GM12878 (cell line): ENCODE measurements around the gene TK1. TPM values are rescaled to one million over a fixed set of nuclear protein-coding genes. Genes with fewer than 3 reads are reported as not detected.

Experiments used
- ATF3 ChIP-seq: IDR thresholded peaks from 2 replicates; pipeline ENCODE4 v1.6.1; 2011; ENCODE audit warnings: low read depth, mild to moderate bottlenecking, low read length, moderate library complexity, borderline replicate concordance; ENCODE audit errors: extremely low read depth
- BHLHE40 ChIP-seq, 2 experiments: fragments of 450-650 bp in 1 of 2; IDR thresholded peaks; 2 replicates each; pipeline ENCODE4 v1.6.1; 2011 to 2017; ENCODE audit warnings: low read depth in 2 of 2, borderline replicate concordance in 1 of 2, improper control_type of control experiment in 1 of 2, low read length in 1 of 2, mild to moderate bottlenecking in 1 of 2
- CHD2 ChIP-seq: IDR thresholded peaks from 2 replicates; pipeline ENCODE4 v1.6.1; 2011; ENCODE audit warnings: low read depth, low read length, improper control_type of control experiment, borderline replicate concordance
- E2F4 ChIP-seq: IDR thresholded peaks from 2 replicates; pipeline ENCODE4 v1.6.1; 2012; ENCODE audit warnings: low read depth, low read length, improper control_type of control experiment
- EP300 ChIP-seq, 2 experiments: fragments of 150-350 bp in 1 of 2; IDR thresholded peaks; 2 replicates each; pipeline ENCODE4 v1.6.1; 2011 to 2012; ENCODE audit warnings: low read depth in 2 of 2, low read length in 2 of 2, borderline replicate concordance in 1 of 2, improper control_type of control experiment in 1 of 2, inconsistent platforms in 1 of 2; ENCODE audit not compliant: control insufficient read depth in 1 of 2
- FOXK2 ChIP-seq: fragments of 450-650 bp; IDR thresholded peaks from 2 replicates; pipeline ENCODE4 v1.6.1; 2017; ENCODE audit warnings: mild to moderate bottlenecking, moderate library complexity
- GABPA ChIP-seq: IDR thresholded peaks from 2 replicates; pipeline ENCODE4 v1.6.1; 2014; ENCODE audit warnings: antibody characterized with exemption, low read depth, mild to moderate bottlenecking, inconsistent platforms
- KAT2A ChIP-seq: conservative IDR thresholded peaks from 2 replicates; pipeline ENCODE4 v1.6.1; 2011; ENCODE audit warnings: low read depth, low read length; ENCODE audit not compliant: control insufficient read depth
- KDM1A ChIP-seq: fragments of 200-600 bp; sonication (generic); IDR thresholded peaks from 2 replicates; pipeline ENCODE4 v1.6.1; 2016; ENCODE audit warnings: borderline replicate concordance
- NFXL1 ChIP-seq: fragments of 450-650 bp; IDR thresholded peaks from 2 replicates; pipeline ENCODE4 v1.6.1; 2017; ENCODE audit warnings: antibody characterized with exemption, mild to moderate bottlenecking, borderline replicate concordance
- NKRF ChIP-seq: fragments of 450-650 bp; conservative IDR thresholded peaks from 2 replicates; pipeline ENCODE4 v1.6.1; 2017; ENCODE audit warnings: mild to moderate bottlenecking, moderate library complexity
- RAD51 ChIP-seq: fragments of 450-650 bp; IDR thresholded peaks from 2 replicates; pipeline ENCODE4 v1.6.1; 2016; ENCODE audit warnings: moderate library complexity, mild to moderate bottlenecking, inconsistent platforms
- SMAD5 ChIP-seq: IDR thresholded peaks from 2 replicates; pipeline ENCODE4 v1.6.1; 2016; ENCODE audit warnings: antibody characterized with exemption, low read depth
- SMC3 ChIP-seq: IDR thresholded peaks from 2 replicates; pipeline ENCODE4 v1.6.1; 2011; ENCODE audit warnings: low read length, improper control_type of control experiment, borderline replicate concordance
- STAT3 ChIP-seq: IDR thresholded peaks from 2 replicates; pipeline ENCODE4 v1.6.1; 2011; ENCODE audit warnings: low read depth, low read length, improper control_type of control experiment
- SUZ12 ChIP-seq: fragments of 200-600 bp; sonication (generic); IDR thresholded peaks from one replicate; pipeline ENCODE4 v1.6.1; 2018; ENCODE audit warnings: antibody characterized with exemption, mild to moderate bottlenecking; ENCODE audit not compliant: unreplicated experiment
- TCF3 ChIP-seq: IDR thresholded peaks from 2 replicates; pipeline ENCODE4 v1.6.1; 2012; ENCODE audit warnings: low read depth, mild to moderate bottlenecking, low read length, borderline replicate concordance; ENCODE audit not compliant: insufficient read depth
- TCF7 ChIP-seq: IDR thresholded peaks from 2 replicates; pipeline ENCODE4 v1.6.1; 2014; ENCODE audit warnings: antibody characterized with exemption, borderline replicate concordance
- USF1 ChIP-seq: IDR thresholded peaks from 2 replicates; pipeline ENCODE4 v1.6.1; 2011; ENCODE audit warnings: borderline replicate concordance, low read depth, mild to moderate bottlenecking, moderate library complexity, mixed read lengths, low read length; ENCODE audit not compliant: insufficient read depth; ENCODE audit errors: extremely low read length
- ZBTB4 ChIP-seq: fragments of 450-650 bp; formaldehyde crosslinking; IDR thresholded peaks from 2 replicates; pipeline ENCODE4 v1.4.0; 2022; ENCODE audit warnings: mild to moderate bottlenecking, moderate library complexity
- ZNF24 ChIP-seq: fragments of 450-650 bp; IDR thresholded peaks from 2 replicates; pipeline ENCODE4 v1.6.1; 2017; ENCODE audit warnings: antibody characterized with exemption, mild to moderate bottlenecking
- ZSCAN29 ChIP-seq: fragments of 450-650 bp; IDR thresholded peaks from 2 replicates; pipeline ENCODE4 v1.6.1; 2017; ENCODE audit warnings: mild to moderate bottlenecking, moderate library complexity
- polyA plus RNA-seq, 11 experiments: library from polyadenylated mRNA; depleted of rRNA in 4 of 11; unstranded in 6 of 11; stranded (reverse) in 5 of 11; fragments of >200 nt; fragmentation: Nextera tagmentation in 4 of 11; fragmentation: Illumina TruSeq in 1 of 11; extraction: Ambion mirVana in 4 of 11; extraction: Trizol in 1 of 11; gene quantifications; 1 replicate in 1 of 11; 2 replicates in 10 of 11; pipeline versions ENCODE4 v1.2.1 to v1.2.3, GENCODE V29; 2011 to 2016; ENCODE audit warnings: inconsistent platforms in 2 of 11, missing spikeins in 2 of 11, low read depth in 1 of 11
- total RNA-seq, 4 experiments: library from RNA; depleted of rRNA in 3 of 4; stranded (reverse); fragments of >200 nt in 3 of 4; fragmentation: Illumina TruSeq in 1 of 4; extraction: Trizol in 1 of 4; gene quantifications; 2 replicates each; pipeline versions ENCODE4 v1.2.1 to v1.2.3, GENCODE V29; 2013 to 2021

Gene TK1
- total and polyA plus RNA-seq, 10 of the 15 experiments (the other 5 are each of a cell fraction or from before 2014, with no cell fraction given): 4.6 to 175 (median 77.9) TPM

- TF ChIP-seq SUZ12 (no peak), SMC3 (no peak), NFXL1 (no peak), USF1 (no peak), GABPA (no peak), TCF7 (no peak), STAT3 (no peak), ZSCAN29 (no peak), ZNF24 (peak; percentile 69), RAD51 (no peak), CHD2 (peak; percentile 70; the same call in 1 of the 2 replicates), ZBTB4 (CRISPR knock-in tag) (no peak), E2F4 (no peak), KAT2A (no peak), ATF3 (no peak), TCF3 (0 out of 2 replicates have a peak, but pooled peaks have one; percentile 56), EP300 (IDR thresholded peaks at IDR 0.05; ENCODE audit: borderline replicate concordance in 1 of 2, control insufficient read depth in 1 of 2, low read depth in 2 of 2, low read length in 2 of 2) (no peak), FOXK2 (no peak), SMAD5 (no peak), BHLHE40 (IDR thresholded peaks at IDR 0.05; ENCODE audit: borderline replicate concordance in 1 of 2, low read depth in 2 of 2, low read length in 1 of 2) (peak in 1 of 2 experiments; percentile 73; a peak in 2 of 4 replicates), KDM1A (no peak), NKRF (peak; percentile 81)
Observed at GRCh38 chr17:78168242-78168902, 18.5 kb downstream of the TK1 start, which contains the start of gene SYNGR2 (continued).
